ENCODE measurements around the gene GPR34. TPM values are rescaled to one million over a fixed set of nuclear protein-coding genes. Genes with fewer than 3 reads are reported as not detected.

Gene GPR34
- total RNA-seq, 2 experiments from 2014 or later = not detected

DNA sequence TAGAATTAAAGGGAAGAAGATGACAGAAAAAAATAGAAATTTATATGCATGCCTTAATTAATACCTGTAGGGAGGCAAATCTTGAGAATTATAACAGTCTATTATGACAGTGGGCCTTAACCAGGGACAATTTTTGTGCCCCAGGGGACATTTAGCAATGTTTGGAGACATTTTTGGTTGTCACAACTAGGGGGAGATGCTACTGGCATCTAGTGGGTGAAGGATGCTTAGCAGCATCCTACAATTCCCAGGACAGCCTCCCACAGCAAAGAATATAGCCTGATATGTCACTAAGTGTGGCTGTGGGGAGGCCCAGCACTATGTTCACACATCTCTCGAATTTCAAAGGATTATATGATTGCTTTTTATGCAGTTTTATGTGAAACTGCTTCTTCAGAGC lies 45.8 kb downstream of the GPR34 start:
- no peaks in the 10 kb centered on the region for H3K9me3 ChIP-seq (ENCODE audit: control insufficient read depth in 1 of 2, insufficient read depth in 1 of 2, low read length in 2 of 2)
- Mint-ChIP-seq H3K4me1 (ENCODE audit: low read depth) (peaks cover 9% of the 10 kb centered on the region), H3K9me3 (no peaks in the 10 kb centered on the region), H3K27me3 (no peaks in the 10 kb centered on the region), H3K4me3 (no peak overlapping the region), H3K27ac (no peak overlapping the region), H3K36me3 (ENCODE audit: low read depth) (peaks cover 17% of the 10 kb centered on the region)
- TF ChIP-seq, protein P1, sequence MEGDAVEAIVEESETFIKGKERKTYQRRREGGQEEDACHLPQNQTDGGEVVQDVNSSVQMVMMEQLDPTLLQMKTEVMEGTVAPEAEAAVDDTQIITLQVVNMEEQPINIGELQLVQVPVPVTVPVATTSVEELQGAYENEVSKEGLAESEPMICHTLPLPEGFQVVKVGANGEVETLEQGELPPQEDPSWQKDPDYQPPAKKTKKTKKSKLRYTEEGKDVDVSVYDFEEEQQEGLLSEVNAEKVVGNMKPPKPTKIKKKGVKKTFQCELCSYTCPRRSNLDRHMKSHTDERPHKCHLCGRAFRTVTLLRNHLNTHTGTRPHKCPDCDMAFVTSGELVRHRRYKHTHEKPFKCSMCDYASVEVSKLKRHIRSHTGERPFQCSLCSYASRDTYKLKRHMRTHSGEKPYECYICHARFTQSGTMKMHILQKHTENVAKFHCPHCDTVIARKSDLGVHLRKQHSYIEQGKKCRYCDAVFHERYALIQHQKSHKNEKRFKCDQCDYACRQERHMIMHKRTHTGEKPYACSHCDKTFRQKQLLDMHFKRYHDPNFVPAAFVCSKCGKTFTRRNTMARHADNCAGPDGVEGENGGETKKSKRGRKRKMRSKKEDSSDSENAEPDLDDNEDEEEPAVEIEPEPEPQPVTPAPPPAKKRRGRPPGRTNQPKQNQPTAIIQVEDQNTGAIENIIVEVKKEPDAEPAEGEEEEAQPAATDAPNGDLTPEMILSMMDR (IDR thresholded peaks at IDR 0.05) = no peak
- ChIA-PET CTCF (no interaction called here), POLR2A (no interaction called here)
- H3K27ac ChIP-seq (ENCODE audit: low read depth in 1 of 2, low read length in 2 of 2) = no peak overlapping the region
- DNase-seq (peak in 4 of 14 experiments; percentile 9 to 32 (median 16)), ATAC-seq (ENCODE audit: poor library complexity) (no peak)
- H3K4me1 ChIP-seq (ENCODE audit: insufficient read depth, low read length) = no peaks in the 10 kb centered on the region
- intact Hi-C loops (cut with DNase I, micrococcal nuclease) = loop anchor here in 1 of 2 experiments (10.0 kb wide), 1 partner anchor 180 kb away; no protein-coding TSS in a partner anchor
- no peak overlapping the region for H3K4me3 ChIP-seq (ENCODE audit: low read length)
- H3K36me3 ChIP-seq (ENCODE audit: insufficient read depth, low read length) = peaks cover 3% of the 10 kb centered on the region
- H3K27me3 ChIP-seq (ENCODE audit: control insufficient read depth in 1 of 2, insufficient read depth in 2 of 2, low read length in 2 of 2) = no peaks in the 10 kb centered on the region

DNA sequence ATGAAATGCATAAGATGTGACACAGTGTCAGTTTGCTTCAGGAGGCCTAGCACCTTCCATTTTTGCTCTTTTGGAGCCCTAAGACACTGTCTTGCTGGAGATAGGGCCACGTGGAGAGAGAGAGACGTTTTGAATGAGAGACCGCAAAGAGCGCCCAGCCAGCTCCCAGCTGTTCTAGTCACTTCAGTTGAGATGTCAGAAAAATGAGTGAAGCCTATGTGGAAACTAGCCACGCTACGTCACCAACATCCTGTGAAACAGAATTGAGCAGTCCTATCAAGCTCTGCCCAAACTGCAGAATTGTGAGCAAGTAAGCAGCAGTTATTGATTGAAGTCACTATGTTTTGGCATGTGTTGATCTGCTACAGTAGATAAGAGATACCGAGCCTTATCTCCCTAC lies 48.3 kb downstream of the GPR34 start:
- peak in 6 of 14 experiments; percentile 1 to 49 (median 21) for DNase-seq
- CTCF ChIA-PET = interaction anchor here (1.5 kb wide), 1 partner anchor 44 kb away, joined by 4 read pairs; no protein-coding TSS in a partner anchor
- Mint-ChIP-seq H3K27ac (peak overlapping the region; percentile 5), H3K36me3 (ENCODE audit: low read depth) (peaks cover 11% of the 10 kb centered on the region), H3K9me3 (no peaks in the 10 kb centered on the region), H3K4me3 (no peak overlapping the region), H3K4me1 (ENCODE audit: low read depth) (peaks cover 9% of the 10 kb centered on the region), H3K27me3 (no peaks in the 10 kb centered on the region)
- H3K9me3 ChIP-seq (ENCODE audit: control insufficient read depth in 1 of 2, insufficient read depth in 1 of 2, low read length in 2 of 2) = no peaks in the 10 kb centered on the region
- TF ChIP-seq, protein P1 (IDR thresholded peaks at IDR 0.05) = no peak
- no peaks in the 10 kb centered on the region for H3K4me1 ChIP-seq (ENCODE audit: insufficient read depth, low read length)
- H3K4me3 ChIP-seq (ENCODE audit: low read length) = no peak overlapping the region
- no peak overlapping the region for H3K27ac ChIP-seq (ENCODE audit: low read depth in 1 of 2, low read length in 2 of 2)
- POLR2A ChIA-PET = no interaction called here
- intact Hi-C loops (cut with DNase I, micrococcal nuclease) = loop anchor here in 1 of 2 experiments (10.0 kb wide), 1 partner anchor 182 kb away; no protein-coding TSS in a partner anchor
- peaks cover 6% of the 10 kb centered on the region for H3K36me3 ChIP-seq (ENCODE audit: insufficient read depth, low read length)
- peak; percentile 68 for ATAC-seq (ENCODE audit: poor library complexity)
- no peaks in the 10 kb centered on the region for H3K27me3 ChIP-seq (ENCODE audit: control insufficient read depth in 1 of 2, insufficient read depth in 2 of 2, low read length in 2 of 2)

DNA sequence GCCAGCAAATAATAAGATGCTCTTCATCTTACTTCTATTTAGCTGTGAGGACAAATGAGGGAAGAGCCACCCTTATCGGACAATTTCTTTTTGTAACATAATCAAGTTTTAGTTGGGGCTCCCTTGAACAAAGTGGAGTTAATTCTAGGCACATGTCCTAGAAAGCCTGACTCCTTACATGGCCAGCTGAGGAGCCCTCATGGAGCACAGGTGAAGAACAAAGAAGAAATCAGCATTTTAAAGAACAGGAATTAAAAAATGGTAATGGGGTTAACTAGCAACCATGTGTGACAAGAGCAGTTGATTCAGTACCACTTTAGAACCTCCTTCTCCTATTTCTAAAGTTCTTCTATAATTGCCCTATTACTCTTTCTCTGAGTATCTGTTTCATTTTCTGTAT lies 51.1 kb downstream of the GPR34 start:
- Histone ChIP-seq H3K27me3 (ENCODE audit: control insufficient read depth in 1 of 2, insufficient read depth in 2 of 2, low read length in 2 of 2) (no peaks in the 10 kb centered on the region), H3K4me1 (ENCODE audit: insufficient read depth, low read length) (no peaks in the 10 kb centered on the region), H3K36me3 (ENCODE audit: insufficient read depth, low read length) (peaks cover 17% of the 10 kb centered on the region), H3K4me3 (ENCODE audit: low read length) (no peak overlapping the region), H3K9me3 (ENCODE audit: control insufficient read depth in 1 of 2, insufficient read depth in 1 of 2, low read length in 2 of 2) (no peaks in the 10 kb centered on the region), H3K27ac (ENCODE audit: low read depth in 1 of 2, low read length in 2 of 2) (no peak overlapping the region)
- intact Hi-C loops (cut with DNase I, micrococcal nuclease) = loop anchor here in 1 of 2 experiments (10.0 kb wide), 1 partner anchor 185 kb away; no protein-coding TSS in a partner anchor
- Mint-ChIP-seq H3K4me1 (ENCODE audit: low read depth) (peaks cover 9% of the 10 kb centered on the region), H3K36me3 (ENCODE audit: low read depth) (peaks cover 25% of the 10 kb centered on the region), H3K4me3 (no peak overlapping the region), H3K9me3 (no peaks in the 10 kb centered on the region), H3K27me3 (no peaks in the 10 kb centered on the region), H3K27ac (no peak overlapping the region)
- ChIA-PET CTCF (no interaction called here), POLR2A (no interaction called here)
- TF ChIP-seq, protein P1 (IDR thresholded peaks at IDR 0.05) = no peak
- DNase-seq (no peak), ATAC-seq (ENCODE audit: poor library complexity) (no peak)

Other genes starting within 250 kb of the GPR34 start
- not detected for gene NYX, start 241.6 kb upstream of the GPR34 start, total RNA-seq
- gene GPR82, start 35.2 kb downstream of the GPR34 start, total RNA-seq = not detected
- gene CASK, start 234.6 kb downstream of the GPR34 start, total RNA-seq = 10 to 100 TPM; 39.9 to 44.6 TPM